HepG2 (cell line): ENCODE results near the gene TLK1. TPM values are rescaled to one million over a fixed set of nuclear protein-coding genes. Genes with fewer than 3 reads are reported as not detected.

ENCODE experiments used
- ATF4 ChIP-seq, 2 experiments: fragments of 450-650 bp in 1 of 2; sonication (generic) in 1 of 2; formaldehyde crosslinking; IDR thresholded peaks; 2 replicates each; pipeline versions ENCODE4 v1.5.0 to v1.8.0; 2020 to 2022; ENCODE audit warnings: mild to moderate bottlenecking in 1 of 2, missing genetic modification reagents in 1 of 2
- ETS1 ChIP-seq: sonication (generic); formaldehyde crosslinking; IDR thresholded peaks from 2 replicates; pipeline ENCODE4 v1.4.0; 2020; ENCODE audit warnings: missing genetic modification reagents
- FOXA3 ChIP-seq: IDR thresholded peaks from 2 replicates; pipeline ENCODE4 v1.6.1; 2016; ENCODE audit warnings: missing genetic modification reagents, missing compliant biosample characterization
- FOXJ3 ChIP-seq: sonication (generic); formaldehyde crosslinking; IDR thresholded peaks from 2 replicates; pipeline ENCODE4 v1.4.0; 2020; ENCODE audit warnings: missing genetic modification reagents, mild to moderate bottlenecking, borderline replicate concordance
- IRF1 ChIP-seq: sonication (generic); formaldehyde crosslinking; IDR thresholded peaks from 2 replicates; pipeline ENCODE4 v1.4.0; 2020; ENCODE audit warnings: low read depth, mild to moderate bottlenecking, missing genetic modification reagents
- IRF9 ChIP-seq: sonication (generic); formaldehyde crosslinking; IDR thresholded peaks from 2 replicates; pipeline ENCODE4 v1.8.0; 2022; ENCODE audit warnings: missing genetic modification reagents, mild to moderate bottlenecking, borderline replicate concordance
- JUNB ChIP-seq: sonication (generic); formaldehyde crosslinking; IDR thresholded peaks from 2 replicates; pipeline ENCODE4 v1.8.0; 2022; ENCODE audit warnings: missing genetic modification reagents, mild to moderate bottlenecking, borderline replicate concordance
- MTA3 ChIP-seq: sonication (generic); formaldehyde crosslinking; IDR thresholded peaks from 2 replicates; pipeline ENCODE4 v1.4.0; 2020; ENCODE audit warnings: missing genetic modification reagents
- NAIF1 ChIP-seq: sonication (generic); formaldehyde crosslinking; IDR thresholded peaks from 2 replicates; pipeline ENCODE4 v1.5.0; 2020; ENCODE audit warnings: mild to moderate bottlenecking, missing genetic modification reagents, borderline replicate concordance
- NFATC3 ChIP-seq: sonication (generic); formaldehyde crosslinking; IDR thresholded peaks from 2 replicates; pipeline ENCODE4 v1.5.1; 2020; ENCODE audit warnings: mild to moderate bottlenecking, missing genetic modification reagents
- PAF1 ChIP-seq: IDR thresholded peaks from 2 replicates; pipeline ENCODE4 v1.6.1; 2016; ENCODE audit warnings: missing genetic modification reagents, missing compliant biosample characterization
- PTBP1 ChIP-seq: fragments of 200-400 bp; formaldehyde crosslinking; IDR thresholded peaks from 2 replicates; pipeline ENCODE4 v1.6.1; 2018; ENCODE audit warnings: low read length, low read depth; ENCODE audit not compliant: poor library complexity, severe bottlenecking
- RARG ChIP-seq: sonication (generic); formaldehyde crosslinking; IDR thresholded peaks from 2 replicates; pipeline ENCODE4 v1.4.0; 2020; ENCODE audit warnings: low read depth, mild to moderate bottlenecking, missing genetic modification reagents
- SALL1 ChIP-seq: sonication (generic); formaldehyde crosslinking; IDR thresholded peaks from 2 replicates; pipeline ENCODE4 v1.8.0; 2022; ENCODE audit warnings: mild to moderate bottlenecking, missing genetic modification reagents
- SKIL ChIP-seq: sonication (generic); formaldehyde crosslinking; IDR thresholded peaks from 2 replicates; pipeline ENCODE4 v1.8.0; 2022; ENCODE audit warnings: missing genetic modification reagents, mild to moderate bottlenecking, moderate library complexity, borderline replicate concordance
- TARDBP ChIP-seq: sonication (generic); formaldehyde crosslinking; IDR thresholded peaks from 2 replicates; pipeline ENCODE4 v1.8.0; 2022; ENCODE audit warnings: mild to moderate bottlenecking, missing genetic modification reagents
- TSC22D2 ChIP-seq: sonication (generic); formaldehyde crosslinking; IDR thresholded peaks from 2 replicates; pipeline ENCODE4 v1.5.1; 2020; ENCODE audit warnings: missing genetic modification reagents, mild to moderate bottlenecking, borderline replicate concordance
- YEATS2 ChIP-seq: sonication (generic); formaldehyde crosslinking; IDR thresholded peaks from 2 replicates; pipeline ENCODE4 v1.4.0; 2020; ENCODE audit warnings: missing genetic modification reagents, borderline replicate concordance
- ZFP37 ChIP-seq: sonication (generic); formaldehyde crosslinking; IDR thresholded peaks from 2 replicates; pipeline ENCODE4 v1.4.0; 2020; ENCODE audit warnings: missing genetic modification reagents, borderline replicate concordance
- ZFP90 ChIP-seq: sonication (generic); formaldehyde crosslinking; IDR thresholded peaks from 2 replicates; pipeline ENCODE4 v1.8.0; 2022; ENCODE audit warnings: missing genetic modification reagents, mild to moderate bottlenecking, inconsistent platforms, borderline replicate concordance
- ZNF331 ChIP-seq: sonication (generic); formaldehyde crosslinking; IDR thresholded peaks from 2 replicates; pipeline ENCODE4 v1.4.0; 2020; ENCODE audit warnings: missing genetic modification reagents
- ZNF672 ChIP-seq: sonication (generic); formaldehyde crosslinking; IDR thresholded peaks from 2 replicates; pipeline ENCODE4 v1.8.1; 2022; ENCODE audit warnings: missing genetic modification reagents
- ZSCAN22 ChIP-seq: sonication (generic); formaldehyde crosslinking; IDR thresholded peaks from 2 replicates; pipeline ENCODE4 v1.4.0; 2020; ENCODE audit warnings: mild to moderate bottlenecking, missing genetic modification reagents
- polyA plus RNA-seq, 8 experiments: library from polyadenylated mRNA; depleted of rRNA in 3 of 8; stranded (reverse) in 7 of 8; unstranded in 1 of 8; fragments of >200 nt; fragmentation: Illumina TruSeq in 4 of 8; extraction: Trizol in 4 of 8; gene quantifications; 2 replicates each; pipeline versions ENCODE4 v1.2.1 to v1.2.3, GENCODE V29; 2011 to 2016; ENCODE audit warnings: low read depth in 4 of 8, missing spikeins in 1 of 8, mixed read lengths in 1 of 8; ENCODE audit not compliant: insufficient read depth in 1 of 8
- total RNA-seq, 5 experiments: library from RNA; depleted of rRNA; stranded (reverse); fragments of >200 nt; fragmentation: Illumina TruSeq; extraction: Trizol; gene quantifications; 2 replicates each; pipeline ENCODE4 v1.2.3, GENCODE V29; 2016; ENCODE audit warnings: low read depth in 1 of 5

The TLK1 gene
- total and polyA plus RNA-seq, 2 of the 13 experiments (the other 11 are each of a cell fraction or from before 2014, with no cell fraction given) = 16.8 to 28.7 TPM

- peak; percentile 0; the same call in 1 of the 2 replicates for TF ChIP-seq SKIL (CRISPR knock-in tag)
- TF ChIP-seq IRF9 (CRISPR knock-in tag) = no peak
- TF ChIP-seq NAIF1 (CRISPR knock-in tag) = no peak
- TF ChIP-seq JUNB (CRISPR knock-in tag) = no peak
- 0 out of 2 replicates have a peak, but pooled peaks have one; percentile 9 for TF ChIP-seq TARDBP
- peak; percentile 2; the same call in 1 of the 2 replicates for TF ChIP-seq ZNF331
- no peak for TF ChIP-seq TSC22D2 (CRISPR knock-in tag)
- no peak for TF ChIP-seq IRF1 (CRISPR knock-in tag)
- no peak for TF ChIP-seq ZFP90 (CRISPR knock-in tag)
- no peak for TF ChIP-seq NFATC3 (CRISPR knock-in tag)
- no peak for TF ChIP-seq PTBP1
- TF ChIP-seq YEATS2 = peak; percentile 12; the same call in 1 of the 2 replicates
- no peak for TF ChIP-seq FOXA3
- no peak for TF ChIP-seq ATF4 (CRISPR knock-in tag; IDR thresholded peaks at IDR 0.05)
- no peak for TF ChIP-seq ETS1 (CRISPR knock-in tag)
- TF ChIP-seq MTA3 (CRISPR knock-in tag) = no peak
- TF ChIP-seq FOXJ3 = no peak
- no peak for TF ChIP-seq SALL1
- no peak for TF ChIP-seq ZSCAN22 (CRISPR knock-in tag)
- TF ChIP-seq RARG (CRISPR knock-in tag) = no peak
- no peak for TF ChIP-seq ZNF672 (CRISPR knock-in tag)
- 0 out of 2 replicates have a peak, but pooled peaks have one; percentile 13 for TF ChIP-seq ZFP37 (CRISPR knock-in tag)
- no peak for TF ChIP-seq PAF1
Observed at GRCh38 chr2:170974304-170974993, 186.2 kb downstream of the TLK1 start (continued).
